Stimulated activated CD8-positive, alpha-beta memory T cell treated with anti-CD3 and anti-CD28 coated beads, Interleukin-12 subunit alpha, Interleukin-12 subunit beta, amount 100 ng/mL, for 24 hours (primary cell): Measurements from ENCODE around the gene CCT3.
"Not testable (repeated sequence)": the region's sequence is repeated elsewhere in the genome, so short reads cannot be mapped to it uniquely, and the experiment has no call there.

ENCODE experiments used
- DNase-seq: peaks from one replicate; pipeline ENCODE4 v3.0.0-alpha.2; 2020; ENCODE audit errors: extremely low read depth

CCT3 gene

GRCh38 chr1:156338180-156338976 lies at the start of gene CCT3, which contains the start of gene TSACC:
Gene CCT3 (minus strand): TSS chr1:156338292. CDS start chr1:156338184, 108 bp downstream.
Gene TSACC (plus strand): TSS chr1:156338526. CDS start chr1:156339758, 1,232 bp downstream.
- peak; percentile 96 for DNase-seq

DNA sequence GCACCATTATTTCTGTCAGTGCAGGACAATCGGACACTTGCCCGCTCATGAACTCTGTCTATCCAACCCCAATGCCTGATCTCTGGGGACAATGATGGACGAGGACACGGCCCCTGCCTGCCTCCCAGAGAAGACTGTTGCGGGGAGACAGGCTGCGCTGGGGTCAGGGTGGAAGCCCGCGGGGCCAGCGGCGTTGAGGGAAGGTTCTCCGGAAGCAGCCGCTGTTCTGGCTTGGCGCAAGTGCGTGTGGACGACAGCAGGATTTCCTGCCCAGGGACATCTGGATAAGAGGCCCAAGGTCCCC lies 49.7 kb upstream of the CCT3 start:
- DNase-seq = no peak

DNA sequence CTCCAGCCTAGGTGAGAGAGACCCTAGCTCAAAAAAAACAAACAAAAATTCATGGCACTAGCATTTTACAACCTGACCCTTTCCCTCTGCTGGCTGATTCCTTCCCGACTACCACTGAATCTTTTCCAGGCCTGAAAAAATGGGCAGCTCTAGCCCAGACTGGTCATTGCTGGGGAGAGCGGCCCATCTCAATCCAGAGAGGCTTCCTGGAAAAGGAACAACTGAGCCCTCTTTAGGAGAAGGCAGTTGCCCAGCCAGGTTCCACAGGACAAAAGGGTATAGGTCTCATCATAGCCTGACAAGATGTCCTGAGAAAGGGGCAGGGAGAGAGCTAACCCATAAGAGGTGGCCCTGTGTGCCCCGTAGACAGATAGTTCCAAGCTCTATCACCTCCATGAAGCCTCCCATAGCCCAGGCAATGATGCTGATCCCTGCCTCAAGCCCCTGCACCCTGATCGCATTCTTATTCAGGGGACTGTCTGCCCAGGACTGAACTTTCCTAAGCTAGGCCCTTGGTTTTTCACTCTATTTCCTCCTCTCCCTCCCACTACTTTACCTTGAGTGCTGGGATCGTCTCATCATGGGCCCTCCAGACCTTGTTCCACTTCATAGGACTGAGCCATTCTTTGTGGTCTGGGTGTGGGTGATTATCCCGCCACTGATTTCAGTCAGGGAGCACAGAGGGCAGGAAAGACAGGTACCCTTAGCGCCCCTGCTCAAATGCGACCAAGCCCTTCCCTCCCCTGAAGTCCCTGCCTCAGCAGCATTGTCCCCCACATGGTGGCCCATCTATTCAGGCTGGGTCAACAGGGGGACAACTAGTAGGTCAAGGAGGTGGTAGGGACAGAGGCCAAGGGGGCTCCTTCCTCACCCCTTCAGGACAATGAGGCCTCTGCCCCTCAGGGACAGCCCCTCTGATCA lies 49.1 kb upstream of the CCT3 start:
- no peak for DNase-seq

GRCh38 chr1:156386134-156386901 lies 48.2 kb upstream of the CCT3 start:
- DNase-seq = no peak

- DNase-seq = peak; percentile 44
Measured at GRCh38 chr1:156385534-156386031, 47.5 kb upstream of the CCT3 start.

GRCh38 chr1:156384658-156385057 lies 46.6 kb upstream of the CCT3 start:
- DNase-seq = no peak

DNA sequence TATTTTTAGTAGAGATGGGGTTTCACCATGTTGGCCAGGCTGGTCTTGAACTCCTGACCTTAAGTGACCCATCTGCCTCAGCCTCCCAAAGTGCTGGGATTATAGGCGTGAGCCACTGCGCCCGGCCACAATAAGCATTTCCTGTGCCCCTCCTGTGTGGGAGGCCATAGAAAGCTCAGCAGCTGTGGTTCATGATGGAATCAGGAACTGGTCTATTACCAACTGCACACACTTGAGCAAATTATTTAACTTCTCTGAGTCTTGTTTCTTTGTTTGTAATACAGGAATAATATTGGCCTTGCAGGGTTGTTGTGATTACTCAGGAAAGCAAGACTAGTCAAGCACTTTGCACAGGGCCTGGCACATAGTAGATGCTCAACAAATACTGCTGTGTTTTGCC lies 45.9 kb upstream of the CCT3 start:
- DNase-seq = no peak

DNA sequence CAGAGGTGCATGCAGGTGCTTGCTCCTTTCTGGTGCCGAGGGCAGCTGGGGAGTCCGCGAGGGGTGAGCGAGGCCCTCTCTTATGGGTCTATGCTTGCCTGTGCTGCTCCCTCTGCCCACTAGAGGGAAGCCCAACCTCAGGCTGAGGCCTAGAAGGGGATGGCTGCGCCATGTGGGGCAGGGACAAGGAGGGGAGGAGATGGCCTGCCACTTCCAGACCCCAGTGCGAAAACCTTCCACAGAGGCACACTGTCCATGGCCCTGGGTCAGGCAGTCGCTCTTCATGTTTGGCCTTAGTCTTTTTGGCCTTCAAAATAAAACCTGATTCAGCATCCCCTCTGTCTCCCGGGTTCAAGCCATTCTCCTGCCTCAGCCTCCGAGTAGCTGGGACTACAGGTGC lies 44.9 kb upstream of the CCT3 start:
- DNase-seq = peak; percentile 11

DNA sequence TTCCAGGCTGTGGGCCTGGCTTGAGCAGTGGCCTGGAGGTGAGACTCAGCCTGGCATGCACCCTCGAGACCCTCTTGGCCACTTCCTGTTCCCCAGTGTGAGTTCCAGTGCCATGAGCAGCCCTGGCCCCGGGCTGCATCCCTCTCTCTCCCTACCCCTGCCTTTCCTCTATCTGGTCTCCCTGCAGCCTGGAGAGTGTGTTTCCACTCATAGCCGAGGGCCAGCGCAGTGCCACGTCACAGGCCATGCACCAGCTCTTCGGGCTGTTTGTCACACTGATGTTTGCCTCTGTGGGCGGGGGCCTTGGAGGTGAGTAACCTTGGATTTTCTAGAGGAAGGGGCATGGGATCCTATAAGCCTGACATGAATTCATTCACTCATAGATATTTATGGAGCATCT lies 44.5 kb upstream of the CCT3 start:
- DNase-seq = no peak

DNA sequence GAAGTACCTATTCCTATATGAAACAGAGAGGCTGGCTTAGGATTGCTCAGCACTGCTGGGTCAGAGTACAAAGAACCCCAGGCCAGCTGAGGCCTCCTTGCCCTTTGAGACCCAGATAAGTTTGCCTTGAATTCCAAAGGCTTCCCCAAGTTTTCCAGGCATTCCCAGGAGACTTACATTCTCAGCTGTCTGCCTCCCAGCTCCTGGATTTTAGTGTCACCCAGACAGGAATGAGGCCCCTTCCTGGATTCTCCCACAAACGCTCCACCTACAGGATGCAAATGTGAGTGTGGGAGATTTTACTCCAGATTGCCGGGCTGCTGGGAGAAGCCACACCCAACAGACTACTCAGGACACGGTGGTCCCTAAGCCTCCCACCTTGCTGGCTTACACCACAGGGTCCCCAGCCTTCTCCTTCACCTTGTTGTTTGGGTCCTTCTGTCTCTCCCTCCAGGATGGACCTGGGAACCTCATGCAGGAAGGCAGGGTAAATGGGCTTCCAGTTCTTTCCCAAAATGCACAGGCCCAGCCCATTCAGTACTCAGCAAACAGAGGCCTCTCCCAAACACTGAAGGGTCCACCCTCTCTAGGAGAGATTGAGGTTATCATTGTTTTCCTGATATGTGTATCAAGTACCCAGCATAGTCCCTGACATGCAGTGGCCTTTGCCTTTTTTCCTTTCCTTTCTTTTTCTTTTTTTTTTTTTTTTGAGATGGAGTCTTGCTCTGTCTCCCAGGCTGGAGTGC lies 41.5 kb upstream of the CCT3 start:
- no peak for DNase-seq

DNA sequence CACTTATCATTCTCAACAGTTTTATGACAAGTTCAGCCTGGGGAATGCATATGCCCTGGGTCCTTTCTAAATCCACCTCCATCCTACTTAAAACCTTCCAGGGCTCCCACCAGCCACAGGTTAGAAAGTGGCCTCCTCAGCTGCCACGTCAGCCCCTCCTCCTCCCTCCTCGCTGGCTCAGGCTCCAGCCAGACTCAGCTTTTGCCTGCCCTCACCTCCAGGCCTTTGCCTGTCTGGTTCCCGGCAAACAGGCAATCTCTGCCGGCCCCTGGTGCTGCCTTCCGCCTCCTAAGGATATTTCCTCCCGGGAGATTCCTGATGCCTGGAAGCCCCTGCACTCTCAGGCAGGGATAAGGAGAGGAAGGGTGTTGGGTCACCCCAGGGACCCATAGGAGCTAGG lies 40.5 kb upstream of the CCT3 start:
- no peak for DNase-seq

- no peak for DNase-seq
Measured at GRCh38 chr1:156376958-156377919, 39.1 kb upstream of the CCT3 start.

DNA sequence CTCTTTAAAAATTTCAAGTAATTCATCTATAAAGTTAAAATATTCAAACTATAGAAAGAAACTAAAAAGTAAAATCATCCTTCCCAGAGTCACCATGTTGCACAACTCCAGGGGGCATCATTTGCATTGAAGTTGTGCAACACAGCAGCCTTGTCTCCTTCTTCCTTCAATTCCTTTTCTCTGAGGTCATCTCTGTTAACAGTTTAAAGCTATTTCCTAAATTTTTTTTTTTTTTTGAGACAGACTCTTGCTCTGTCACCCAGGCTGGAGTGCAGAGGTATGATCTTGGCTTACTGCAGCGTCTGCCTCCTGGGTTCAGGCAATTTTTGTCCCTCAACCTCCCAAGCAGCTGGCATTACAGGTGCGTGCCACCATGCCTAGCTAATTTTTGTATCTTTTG lies 38.1 kb upstream of the CCT3 start:
- no peak for DNase-seq

- DNase-seq = no peak
Measured at GRCh38 chr1:156373546-156373945, 35.5 kb upstream of the CCT3 start.

GRCh38 chr1:156372876-156373275 lies 34.8 kb upstream of the CCT3 start:
- no peak for DNase-seq

GRCh38 chr1:156372265-156372586 lies 34.1 kb upstream of the CCT3 start:
- no peak for DNase-seq

DNA sequence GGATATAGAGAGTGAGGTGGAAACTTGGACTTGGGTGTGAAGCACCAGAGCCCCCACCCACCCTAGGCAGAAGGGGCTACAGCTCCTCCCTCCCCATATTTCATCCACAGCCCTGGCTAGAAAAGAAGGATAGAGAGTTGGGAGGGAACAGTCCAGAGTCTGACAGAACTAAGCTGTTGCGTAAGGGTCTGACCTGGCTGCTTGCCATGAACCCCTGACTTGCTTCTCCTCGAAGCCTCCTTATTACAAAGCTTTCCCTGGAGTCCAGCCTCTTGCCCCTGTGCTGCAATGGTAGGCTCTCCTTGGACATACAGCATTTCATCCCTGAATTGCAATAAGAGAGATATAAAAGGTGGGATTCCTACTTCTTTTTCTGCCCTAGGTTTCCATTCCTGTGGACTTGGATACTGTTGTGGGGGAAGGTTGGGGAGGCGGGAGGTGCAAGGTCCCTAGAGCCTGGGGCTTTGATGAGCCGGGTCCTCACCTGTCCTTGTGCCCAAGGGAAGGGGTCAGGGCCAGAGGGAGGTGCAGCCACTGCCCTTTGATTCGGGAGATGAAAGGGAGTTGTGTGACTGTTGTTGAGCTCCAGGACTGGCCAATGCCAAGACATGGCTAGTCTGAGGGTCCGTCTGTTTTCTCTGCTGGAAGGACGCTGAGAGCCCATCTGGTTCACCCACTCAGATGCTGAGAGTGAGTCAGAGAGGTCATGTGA lies 33.6 kb upstream of the CCT3 start:
- DNase-seq = no peak

GRCh38 chr1:156369685-156370286 lies 31.7 kb upstream of the CCT3 start:
- DNase-seq = not testable (repeated sequence)
